GM12872 (cell line): ENCODE data around the gene PDCD10.

Experiments
- TF ChIP-seq, protein P1 (sequence below): IDR thresholded peaks from 3 replicates; pipeline ENCODE4 v1.5.1; 2011; ENCODE audit warnings: low read depth, mild to moderate bottlenecking, low read length, moderate library complexity; ENCODE audit not compliant: insufficient read depth

Gene PDCD10

DNA sequence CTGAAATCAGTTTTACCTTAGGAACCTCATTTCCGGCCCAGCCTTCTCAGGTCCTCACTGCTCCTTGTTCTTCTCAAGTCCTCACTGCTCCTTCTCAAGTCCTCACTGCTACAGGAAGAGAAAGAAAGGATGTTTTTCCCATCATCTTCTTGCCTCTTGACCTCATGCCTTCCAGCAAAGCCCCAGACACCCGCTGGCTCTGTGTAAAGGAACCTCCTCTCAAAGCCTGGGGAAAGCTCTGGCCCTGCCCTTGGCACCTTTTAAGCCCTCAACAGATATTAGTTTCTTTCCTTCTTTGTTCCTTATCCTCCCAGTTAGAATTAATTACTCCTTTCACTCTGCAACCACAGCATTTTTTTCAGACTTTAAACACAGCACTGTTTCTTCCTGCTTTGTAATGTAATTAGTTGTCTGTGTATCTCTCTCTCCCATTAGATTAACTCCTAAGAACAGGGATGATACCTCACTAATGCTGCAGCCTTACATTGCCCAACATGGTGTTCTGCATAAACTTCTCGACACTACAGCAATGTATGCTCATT is 76.9 kb downstream of the PDCD10 start:
- TF ChIP-seq, protein P1, sequence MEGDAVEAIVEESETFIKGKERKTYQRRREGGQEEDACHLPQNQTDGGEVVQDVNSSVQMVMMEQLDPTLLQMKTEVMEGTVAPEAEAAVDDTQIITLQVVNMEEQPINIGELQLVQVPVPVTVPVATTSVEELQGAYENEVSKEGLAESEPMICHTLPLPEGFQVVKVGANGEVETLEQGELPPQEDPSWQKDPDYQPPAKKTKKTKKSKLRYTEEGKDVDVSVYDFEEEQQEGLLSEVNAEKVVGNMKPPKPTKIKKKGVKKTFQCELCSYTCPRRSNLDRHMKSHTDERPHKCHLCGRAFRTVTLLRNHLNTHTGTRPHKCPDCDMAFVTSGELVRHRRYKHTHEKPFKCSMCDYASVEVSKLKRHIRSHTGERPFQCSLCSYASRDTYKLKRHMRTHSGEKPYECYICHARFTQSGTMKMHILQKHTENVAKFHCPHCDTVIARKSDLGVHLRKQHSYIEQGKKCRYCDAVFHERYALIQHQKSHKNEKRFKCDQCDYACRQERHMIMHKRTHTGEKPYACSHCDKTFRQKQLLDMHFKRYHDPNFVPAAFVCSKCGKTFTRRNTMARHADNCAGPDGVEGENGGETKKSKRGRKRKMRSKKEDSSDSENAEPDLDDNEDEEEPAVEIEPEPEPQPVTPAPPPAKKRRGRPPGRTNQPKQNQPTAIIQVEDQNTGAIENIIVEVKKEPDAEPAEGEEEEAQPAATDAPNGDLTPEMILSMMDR = no peak

DNA sequence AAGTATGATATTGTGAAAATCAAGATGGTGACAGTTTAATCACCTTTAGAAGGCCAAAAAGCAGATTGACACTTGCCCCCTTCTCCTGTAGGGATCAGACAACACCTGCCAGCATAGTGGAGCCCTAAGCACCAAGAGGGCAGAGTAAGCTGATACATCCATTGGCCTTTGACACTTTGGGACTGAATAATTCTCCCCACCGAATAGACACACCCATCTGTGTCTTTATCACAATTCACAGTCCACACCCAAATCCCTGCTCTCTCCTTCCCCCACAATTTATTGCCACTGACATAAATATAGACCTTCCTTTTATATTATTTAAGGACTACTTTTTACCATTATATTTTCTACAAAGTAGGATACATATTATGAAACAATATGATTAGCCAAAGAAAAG is 77.9 kb downstream of the PDCD10 start:
- TF ChIP-seq, protein P1 = no peak

DNA sequence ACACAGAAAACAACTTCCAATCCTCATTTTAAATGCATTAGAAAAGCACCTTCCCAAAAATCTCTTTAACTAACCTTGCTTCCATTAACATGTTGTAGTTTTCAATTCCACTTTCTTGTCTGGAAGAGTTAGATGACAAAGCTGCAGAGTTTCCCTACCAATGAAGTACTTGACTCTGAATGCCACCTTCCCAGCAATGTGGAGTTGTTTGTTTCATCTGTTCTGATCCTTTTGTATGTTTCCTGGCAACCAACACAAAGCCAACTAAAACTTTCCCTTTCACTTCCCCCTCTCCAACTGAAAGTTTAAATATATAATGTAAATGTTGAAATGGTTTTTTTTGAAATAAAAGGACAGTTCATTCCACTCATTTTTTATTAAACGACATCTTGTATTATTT is 80.9 kb downstream of the PDCD10 start, which contains the start of gene WDR49:
Gene WDR49 (minus strand): TSS at position 183 of the 400 bp plus-strand sequence. CDS start 517 bp downstream, outside the sequence.
- TF ChIP-seq, protein P1 = no peak

DNA sequence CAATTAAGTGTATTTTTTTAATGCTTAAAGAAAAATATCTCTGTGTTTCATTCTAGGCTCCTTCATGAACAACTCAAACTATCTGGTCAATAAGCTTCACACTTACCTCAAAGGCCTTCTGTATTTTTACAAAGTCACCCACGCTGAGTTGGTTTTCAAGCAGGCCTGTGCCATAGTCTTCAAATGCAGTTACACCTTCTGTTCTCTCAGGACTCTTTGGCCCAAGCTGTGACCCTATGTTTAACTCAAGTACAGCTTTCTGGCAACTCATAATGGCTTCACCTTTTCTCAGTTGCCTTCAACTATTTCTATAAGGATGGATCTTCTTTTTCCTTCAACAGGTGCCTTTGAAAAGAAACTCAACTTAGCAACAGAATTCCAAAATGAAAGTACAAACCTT is 81.5 kb downstream of the PDCD10 start:
- TF ChIP-seq, protein P1 = no peak

DNA sequence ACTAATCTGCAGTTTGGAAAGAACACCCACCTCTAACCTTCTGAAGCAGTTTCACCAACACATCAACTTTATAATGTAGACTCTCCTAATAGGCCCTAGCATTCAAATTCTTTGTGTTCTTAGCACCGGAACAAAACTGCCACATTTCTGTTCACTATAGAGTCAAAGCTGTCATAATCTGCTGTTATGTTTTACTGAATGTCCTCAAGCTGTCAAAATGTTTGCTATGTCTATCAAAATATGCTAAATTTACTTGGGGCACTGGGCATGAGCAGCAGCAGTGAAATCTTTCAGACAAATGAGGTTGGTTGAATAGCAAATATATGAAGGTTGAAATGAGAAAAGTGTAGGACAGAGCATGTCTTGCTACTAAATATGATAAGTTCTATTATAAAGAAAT is 82.9 kb downstream of the PDCD10 start:
- TF ChIP-seq, protein P1 = no peak

DNA sequence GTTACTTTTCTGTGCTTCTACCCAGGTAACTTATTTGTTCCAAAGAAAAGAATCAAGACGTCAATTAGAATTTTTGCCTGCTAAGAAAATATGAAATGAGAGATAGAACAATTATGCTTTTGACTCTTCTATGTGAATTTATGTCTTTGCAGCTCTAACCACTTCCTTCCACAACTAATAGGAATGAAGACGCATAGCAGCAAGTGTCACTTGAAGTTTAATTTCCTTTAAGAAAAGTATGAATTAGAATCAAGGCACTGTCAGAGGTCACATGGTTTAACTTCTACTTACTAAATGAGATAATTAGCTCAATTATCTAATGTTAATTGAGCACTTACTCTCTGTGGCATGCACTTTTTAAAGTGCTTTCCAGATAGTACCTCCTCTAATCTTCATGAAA is 84.2 kb downstream of the PDCD10 start:
- TF ChIP-seq, protein P1 = no peak

DNA sequence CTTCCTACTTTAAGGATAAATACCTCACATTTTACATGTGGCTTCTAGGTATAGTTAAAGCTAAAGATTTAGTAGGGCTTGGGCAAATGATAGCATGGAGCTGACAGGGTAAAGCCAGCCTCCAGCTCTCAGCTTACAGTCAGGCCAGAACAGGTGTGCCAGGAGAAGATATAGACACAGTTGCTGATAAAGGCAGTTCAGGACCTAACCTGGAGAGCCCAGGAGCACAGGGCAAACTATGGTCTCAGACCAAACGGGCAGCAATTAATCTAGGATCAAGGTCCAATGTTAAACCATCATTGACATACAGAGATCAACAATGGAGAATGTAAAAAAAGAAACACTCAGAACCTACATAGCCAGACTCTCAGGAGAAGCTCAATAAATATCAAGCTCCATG is 84.9 kb downstream of the PDCD10 start:
- TF ChIP-seq, protein P1 = no peak
